T-cell (primary cell): ENCODE measurements around the gene SDR9C7. TPM values are rescaled to one million over a fixed set of nuclear protein-coding genes. Genes with fewer than 3 reads are reported as not detected.
"Not testable (repeated sequence)": the region's sequence is repeated elsewhere in the genome, so short reads cannot be mapped to it uniquely, and the experiment has no call there.

Experiments
- ATAC-seq, 4 experiments: fragments of 200-7000 bp in 3 of 4; fragments of 150-1000 bp in 1 of 4; cut with Tn5 transposase; replicated peaks in 1 of 4; 1 replicate in 3 of 4; 2 replicates in 1 of 4; pipeline ENCODE4 v1.10.0; 2021; ENCODE audit warnings: moderate library complexity in 3 of 4, mild to moderate bottlenecking in 2 of 4, moderate number of reproducible peaks in 1 of 4
- CTCF ChIA-PET, 2 donors: fragments of 300-600 bp; sonication (Branson Sonifier 250); formaldehyde crosslinking; loops; one replicate each; lab custom pipeline; 2022; ENCODE audit warnings: antibody characterized with exemption in 2 of 2; lab: Charles Lee
- POLR2A ChIA-PET, 2 donors: fragments of 300-600 bp; sonication (Branson Sonifier 250); formaldehyde crosslinking; loops; one replicate each; lab custom pipeline; 2022; ENCODE audit warnings: antibody characterized with exemption in 2 of 2; lab: Charles Lee
- DNase-seq, 35 experiments: peaks; one replicate each; pipeline versions ENCODE4 v3.0.0 to v3.0.0-alpha.2; 2013 to 2023
- H3K27ac ChIP-seq: one replicate; pipeline ENCODE4 v1.5.1; 2013; ENCODE audit warnings: low read length
- H3K27me3 ChIP-seq, 2 experiments: replicated peaks in 1 of 2; 1 replicate in 1 of 2; 2 replicates in 1 of 2; pipeline versions ENCODE4 v1.6.1 to v1.7.0; 2013; ENCODE audit warnings: low read length in 1 of 2, mixed read lengths in 1 of 2; ENCODE audit not compliant: control insufficient read depth in 2 of 2, insufficient read depth in 2 of 2; ENCODE audit errors: extremely low read depth in 1 of 2
- H3K36me3 ChIP-seq, 2 donors: 1 replicate in 1 of 2; 2 replicates in 1 of 2; pipeline versions ENCODE4 v1.6.1 to v1.7.0; 2013; ENCODE audit warnings: low read length in 1 of 2; ENCODE audit not compliant: control insufficient read depth in 2 of 2, insufficient read depth in 1 of 2; ENCODE audit errors: extremely low read depth in 1 of 2
- H3K4me1 ChIP-seq, 2 experiments: 1 replicate in 1 of 2; 2 replicates in 1 of 2; pipeline versions ENCODE4 v1.6.1 to v1.7.0; 2013; ENCODE audit warnings: low read length in 2 of 2, mixed read lengths in 1 of 2; ENCODE audit not compliant: insufficient read depth in 2 of 2, control insufficient read depth in 1 of 2; ENCODE audit errors: extremely low read depth in 1 of 2
- H3K4me3 ChIP-seq, 2 donors: 1 replicate in 1 of 2; 2 replicates in 1 of 2; pipeline versions ENCODE4 v1.5.1 to v1.7.0; 2013; ENCODE audit warnings: mild to moderate bottlenecking in 2 of 2, low read length in 1 of 2, moderate library complexity in 1 of 2; ENCODE audit not compliant: control insufficient read depth in 1 of 2; ENCODE audit errors: extremely low read depth in 1 of 2
- H3K9me3 ChIP-seq: 2 replicates; pipeline ENCODE4 v1.7.0; 2013
- H3K27ac Mint-ChIP-seq, 2 donors: one replicate each; pipeline ENCODE4 v1.8.0; 2020 to 2021; ENCODE audit warnings: mild to moderate bottlenecking in 2 of 2, mixed read lengths in 2 of 2
- H3K27me3 Mint-ChIP-seq, 2 donors: one replicate each; pipeline ENCODE4 v1.8.0; 2021 to 2022; ENCODE audit warnings: mixed read lengths in 2 of 2
- H3K36me3 Mint-ChIP-seq: one replicate; pipeline ENCODE4 v1.8.0; 2021; ENCODE audit warnings: mixed read lengths
- H3K4me1 Mint-ChIP-seq, 3 donors: one replicate each; pipeline ENCODE4 v1.8.0; 2020 to 2022; ENCODE audit warnings: mixed read lengths in 3 of 3, mild to moderate bottlenecking in 1 of 3
- H3K4me3 Mint-ChIP-seq, 3 donors: one replicate each; pipeline ENCODE4 v1.8.0; 2020 to 2022; ENCODE audit warnings: mild to moderate bottlenecking in 3 of 3, mixed read lengths in 3 of 3, moderate library complexity in 3 of 3
- H3K9me3 Mint-ChIP-seq, 3 donors: one replicate each; pipeline ENCODE4 v1.8.0; 2020 to 2022; ENCODE audit warnings: mixed read lengths in 3 of 3
- WGBS: methylation state at CpG from one replicate; pipeline ENCODE4 v1.1.5; 2013; ENCODE audit warnings: missing lambda C conversion rate; ENCODE audit not compliant: insufficient coverage; 5-methylcytosine and 5-hydroxymethylcytosine counted together
- total RNA-seq, 35 experiments: library from RNA in 6 of 35; stranded (reverse) in 6 of 35; fragments of 120-200 nt in 1 of 35; gene quantifications; one replicate each; pipeline versions ENCODE4 v1.2.1 to v1.2.4 and lab custom pipeline; 2013 to 2026

SDR9C7 gene
- total RNA-seq, 5 donors from 2014 or later (not counting 1 experiment from before 2014, with no cell fraction given), result not detected

- Histone ChIP-seq H3K4me3 (no peak overlapping the region), H3K27me3 (peaks cover 0 to 5% of the 10 kb centered on the region in 2 experiments), H3K27ac (no peak overlapping the region), H3K4me1 (no peaks in the 10 kb centered on the region), H3K36me3 (no peaks in the 10 kb centered on the region), H3K9me3 (no peaks in the 10 kb centered on the region)
- ATAC-seq (no peak), DNase-seq (no peak)
- ChIA-PET POLR2A (no interaction called here), CTCF (no interaction called here)
- H3K4me1 Mint-ChIP-seq, result no peaks in the 10 kb centered on the region
- H3K36me3 Mint-ChIP-seq, result no peaks in the 10 kb centered on the region
- peaks cover 6 to 17% (median 13%) of the 10 kb centered on the region in 3 donors for H3K9me3 Mint-ChIP-seq
- 83% methylated on average over 2 of the region's 3 CpGs for WGBS
- H3K27me3 Mint-ChIP-seq, result peaks cover 21 to 27% of the 10 kb centered on the region in 2 donors
- H3K4me3 Mint-ChIP-seq, result no peak overlapping the region
- H3K27ac Mint-ChIP-seq, result no peak overlapping the region
These were observed 19.5 kb downstream of the SDR9C7 start for GRCh38 chr12:56914724-56915123.

GRCh38 chr12:56914256-56914655, 20.0 kb downstream of the SDR9C7 start:
- Mint-ChIP-seq H3K27me3 (peaks cover 21 to 27% of the 10 kb centered on the region in 2 donors), H3K4me1 (no peaks in the 10 kb centered on the region), H3K36me3 (no peaks in the 10 kb centered on the region), H3K4me3 (no peak overlapping the region), H3K9me3 (peaks cover 6 to 17% (median 17%) of the 10 kb centered on the region in 3 donors), H3K27ac (no peak overlapping the region)
- no peak for DNase-seq
- no peak overlapping the region for H3K4me3 ChIP-seq
- no peak for ATAC-seq
- CTCF ChIA-PET, result no interaction called here
- no peaks in the 10 kb centered on the region for H3K4me1 ChIP-seq
- no peak overlapping the region for H3K27ac ChIP-seq
- POLR2A ChIA-PET, result no interaction called here
- H3K9me3 ChIP-seq, result no peaks in the 10 kb centered on the region
- peaks cover 0 to 10% of the 10 kb centered on the region in 2 experiments for H3K27me3 ChIP-seq
- no peaks in the 10 kb centered on the region for H3K36me3 ChIP-seq

DNA sequence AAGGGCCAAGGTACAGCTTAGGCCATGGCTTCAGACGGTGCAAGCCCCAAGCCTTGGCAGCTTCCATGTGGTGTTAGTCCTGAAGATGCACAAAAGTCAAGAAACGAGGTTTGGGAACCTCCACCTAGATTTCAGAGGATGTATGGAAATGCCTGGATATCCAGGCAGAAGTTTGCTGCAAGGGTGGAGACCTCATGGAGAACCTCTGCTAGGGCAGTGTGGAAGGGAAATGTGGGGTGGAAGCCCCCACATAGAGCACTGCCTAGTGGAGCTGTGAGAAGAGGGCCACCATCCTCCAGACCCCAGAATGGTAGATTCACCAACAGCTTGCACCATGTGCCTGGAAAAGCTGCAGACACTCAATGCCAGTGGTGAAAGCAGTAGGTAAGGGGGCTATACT, 24.8 kb downstream of the SDR9C7 start:
- ATAC-seq, POLR2A ChIA-PET, H3K9me3 ChIP-seq, H3K36me3 ChIP-seq, H3K36me3 Mint-ChIP-seq, H3K27ac ChIP-seq, H3K4me3 ChIP-seq, DNase-seq, H3K4me3 Mint-ChIP-seq, H3K4me1 Mint-ChIP-seq, CTCF ChIA-PET, H3K27ac Mint-ChIP-seq, H3K4me1 ChIP-seq: not testable (repeated sequence)
- H3K9me3 Mint-ChIP-seq, result peaks cover 4 to 16% (median 13%) of the 10 kb centered on the region in 3 donors
- peaks cover 19 to 21% of the 10 kb centered on the region in 2 donors for H3K27me3 Mint-ChIP-seq
- H3K27me3 ChIP-seq, result peaks cover 0 to 14% of the 10 kb centered on the region in 2 experiments
- WGBS, result 39% methylated on average over 2 of the region's 2 CpGs

- H3K27ac ChIP-seq, result no peak overlapping the region
- POLR2A ChIA-PET, result no interaction called here
- Mint-ChIP-seq H3K4me3 (no peak overlapping the region), H3K36me3 (no peaks in the 10 kb centered on the region), H3K9me3 (peaks cover 10 to 22% (median 20%) of the 10 kb centered on the region in 3 donors), H3K27ac (no peak overlapping the region), H3K27me3 (peaks cover 15 to 21% of the 10 kb centered on the region in 2 donors), H3K4me1 (no peaks in the 10 kb centered on the region)
- H3K9me3 ChIP-seq, result no peaks in the 10 kb centered on the region
- CTCF ChIA-PET, result no interaction called here
- H3K4me1 ChIP-seq, result no peaks in the 10 kb centered on the region
- 63% methylated on average over 4 of the region's 5 CpGs for WGBS
- H3K27me3 ChIP-seq, result peaks cover 0 to 14% of the 10 kb centered on the region in 2 experiments
- no peaks in the 10 kb centered on the region for H3K36me3 ChIP-seq
- DNase-seq (no peak), ATAC-seq (no peak)
- H3K4me3 ChIP-seq, result no peak overlapping the region
These were observed 26.1 kb downstream of the SDR9C7 start for GRCh38 chr12:56908136-56908535.

DNA sequence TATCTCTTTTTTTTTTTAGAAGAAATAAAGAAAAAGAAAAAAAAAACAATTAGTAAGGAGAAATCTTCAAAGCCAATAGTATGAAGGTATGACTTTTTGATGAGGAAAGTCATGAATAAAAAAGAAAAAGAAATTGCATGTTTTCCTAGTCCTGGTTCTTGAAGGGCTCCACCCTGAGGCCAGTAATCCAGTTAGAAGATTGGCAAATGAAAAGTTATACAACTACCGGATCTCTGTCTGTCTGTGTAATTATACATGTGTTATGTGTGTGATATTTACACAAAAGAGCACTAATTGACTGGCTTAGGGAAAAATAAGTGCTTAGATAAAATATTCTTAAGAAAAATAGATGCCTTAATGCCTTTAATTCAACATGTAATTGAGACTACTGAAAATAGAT, 28.4 kb downstream of the SDR9C7 start:
- DNase-seq (no peak), ATAC-seq (no peak)
- no CpG with 5 or more reads among the region's 1 CpG for WGBS
- peaks cover 20 to 34% (median 24%) of the 10 kb centered on the region in 3 donors for H3K9me3 Mint-ChIP-seq
- ChIA-PET POLR2A (no interaction called here), CTCF (interaction anchor here in 1 of 2 donors (0.6 kb wide), 1 partner anchor 54 kb away, joined by 3 read pairs; no protein-coding TSS in a partner anchor)
- no peak overlapping the region for H3K27ac Mint-ChIP-seq
- H3K4me3 Mint-ChIP-seq, result no peak overlapping the region
- no peak overlapping the region for H3K4me3 ChIP-seq
- H3K36me3 ChIP-seq, result no peaks in the 10 kb centered on the region
- peaks cover 7% of the 10 kb centered on the region for H3K36me3 Mint-ChIP-seq
- peaks cover 2 to 12% of the 10 kb centered on the region in 2 donors for H3K27me3 Mint-ChIP-seq
- no peaks in the 10 kb centered on the region for H3K4me1 Mint-ChIP-seq
- no peaks in the 10 kb centered on the region for H3K9me3 ChIP-seq
- no peak overlapping the region for H3K27ac ChIP-seq
- H3K4me1 ChIP-seq, result no peaks in the 10 kb centered on the region
- H3K27me3 ChIP-seq, result peaks cover 0 to 17% of the 10 kb centered on the region in 2 experiments

GRCh38 chr12:56903374-56903773, 30.8 kb downstream of the SDR9C7 start:
- Histone ChIP-seq H3K36me3 (no peaks in the 10 kb centered on the region), H3K4me3 (no peak overlapping the region), H3K27ac (no peak overlapping the region), H3K4me1 (no peaks in the 10 kb centered on the region), H3K9me3 (no peaks in the 10 kb centered on the region), H3K27me3 (peaks cover 0 to 10% of the 10 kb centered on the region in 2 experiments)
- ChIA-PET CTCF (no interaction called here), POLR2A (no interaction called here)
- Mint-ChIP-seq H3K4me1 (no peaks in the 10 kb centered on the region), H3K36me3 (peaks cover 10% of the 10 kb centered on the region), H3K27ac (no peak overlapping the region), H3K4me3 (no peak overlapping the region), H3K27me3 (peaks cover 0 to 9% of the 10 kb centered on the region in 2 donors), H3K9me3 (peaks cover 22 to 34% (median 27%) of the 10 kb centered on the region in 3 donors)
- no peak for ATAC-seq
- no peak for DNase-seq
- no CpG with 5 or more reads among the region's 1 CpG for WGBS

DNA sequence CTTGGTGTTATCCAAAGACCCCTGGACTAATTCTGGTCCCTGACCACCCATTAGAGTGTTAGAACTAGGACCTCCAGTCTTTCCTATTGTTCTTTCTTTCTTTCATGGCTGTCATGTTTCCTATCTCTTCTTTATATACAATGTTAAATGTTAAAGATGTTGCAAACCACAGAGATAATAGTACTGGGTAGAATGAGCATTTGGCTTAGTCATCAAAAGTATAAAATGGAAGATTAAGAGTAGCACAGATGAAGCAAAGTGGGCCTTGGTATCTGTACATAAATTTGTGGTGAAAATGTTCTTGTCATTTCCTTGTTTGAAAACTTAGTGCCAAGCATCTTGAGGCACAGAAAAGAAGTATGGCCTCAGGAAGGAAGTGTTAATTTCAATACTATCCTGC, 32.9 kb downstream of the SDR9C7 start:
- H3K9me3 ChIP-seq, H3K4me3 Mint-ChIP-seq, H3K4me3 ChIP-seq, POLR2A ChIA-PET, H3K4me1 Mint-ChIP-seq, H3K36me3 ChIP-seq, H3K4me1 ChIP-seq, H3K27ac Mint-ChIP-seq, DNase-seq, H3K27ac ChIP-seq, CTCF ChIA-PET, H3K27me3 ChIP-seq, ATAC-seq: not testable (repeated sequence)
- H3K9me3 Mint-ChIP-seq, result peaks cover 17 to 34% (median 27%) of the 10 kb centered on the region in 3 donors
- H3K27me3 Mint-ChIP-seq, result peaks cover 0 to 13% of the 10 kb centered on the region in 2 donors
- peaks cover 10% of the 10 kb centered on the region for H3K36me3 Mint-ChIP-seq
